HL-60/S4 (cell line): Measurements from ENCODE around the gene DCAF8.

Experiments used
- in situ Hi-C: fragments of 300-500 bp; cut with MboI; formaldehyde crosslinking; loops from 2 replicates; pipeline ENCODE4 v1.14.3; 2022; ENCODE audit warnings: low sequenced_read_pairs

The DCAF8 gene

GRCh38 chr1:160227561-160227960 is 34.8 kb downstream of the DCAF8 start:
- in situ Hi-C loops = no loop called here

GRCh38 chr1:160227034-160227433 is 35.3 kb downstream of the DCAF8 start:
- in situ Hi-C loops = no loop called here

GRCh38 chr1:160226623-160227022 is 35.7 kb downstream of the DCAF8 start:
- in situ Hi-C loops = no loop called here

- in situ Hi-C loops = no loop called here
Observed at GRCh38 chr1:160225345-160225744, 37.0 kb downstream of the DCAF8 start.

- in situ Hi-C loops = no loop called here
Observed at GRCh38 chr1:160224606-160225005, 37.7 kb downstream of the DCAF8 start.

- in situ Hi-C loops = no loop called here
Observed at GRCh38 chr1:160222546-160222945, 39.8 kb downstream of the DCAF8 start.

GRCh38 chr1:160221089-160221488 is 41.3 kb downstream of the DCAF8 start:
- in situ Hi-C loops = no loop called here

- in situ Hi-C loops = no loop called here
Observed at GRCh38 chr1:160220301-160220700, 42.0 kb downstream of the DCAF8 start.

GRCh38 chr1:160219062-160219929 is 43.1 kb downstream of the DCAF8 start:
- in situ Hi-C loops = no loop called here

GRCh38 chr1:160217481-160218051 is 44.8 kb downstream of the DCAF8 start:
- in situ Hi-C loops = no loop called here

GRCh38 chr1:160216301-160216700 is 46.0 kb downstream of the DCAF8 start:
- in situ Hi-C loops = no loop called here

- in situ Hi-C loops = no loop called here
Observed at GRCh38 chr1:160214481-160215140, 47.7 kb downstream of the DCAF8 start.

- in situ Hi-C loops = no loop called here
Observed at GRCh38 chr1:160211046-160211790, 51.1 kb downstream of the DCAF8 start.

GRCh38 chr1:160210561-160210960 is 51.8 kb downstream of the DCAF8 start:
- in situ Hi-C loops = no loop called here

- in situ Hi-C loops = no loop called here
Observed at GRCh38 chr1:160209321-160210046, 52.9 kb downstream of the DCAF8 start.

GRCh38 chr1:160208557-160209320 is 53.6 kb downstream of the DCAF8 start:
- in situ Hi-C loops = no loop called here

GRCh38 chr1:160207771-160208556 is 54.4 kb downstream of the DCAF8 start:
- in situ Hi-C loops = no loop called here

- in situ Hi-C loops = no loop called here
Observed at GRCh38 chr1:160207118-160207650, 55.2 kb downstream of the DCAF8 start.
